Activated CD8-positive, alpha-beta memory T cell treated with anti-CD3 and anti-CD28 coated beads, Interleukin-2, amount 10 ng/mL, durations not matched to agents 7 days and 5 days (primary cell): ENCODE results near the gene EML4. TPM values are rescaled to one million over a fixed set of nuclear protein-coding genes. Genes with fewer than 3 reads are reported as not detected.

ENCODE experiments used
- ATAC-seq: fragments of 150-1000 bp; cut with Tn5 transposase; one replicate; pipeline ENCODE4 v1.10.0; 2021; ENCODE audit warnings: moderate library complexity
- CTCF ChIA-PET: fragments of 350-600 bp; sonication (Branson Sonifier 250); formaldehyde crosslinking; loops from one replicate; lab custom pipeline; 2021; ENCODE audit warnings: antibody characterized with exemption; lab: Charles Lee
- DNase-seq: peaks from one replicate; pipeline ENCODE4 v3.0.0-alpha.2; 2020
- H3K27ac Mint-ChIP-seq: one replicate; pipeline ENCODE4 v1.8.0; 2021; ENCODE audit warnings: mild to moderate bottlenecking, mixed read lengths
- H3K27me3 Mint-ChIP-seq: one replicate; pipeline ENCODE4 v1.8.0; 2021; ENCODE audit warnings: mixed read lengths
- H3K36me3 Mint-ChIP-seq: one replicate; pipeline ENCODE4 v1.8.0; 2021; ENCODE audit warnings: mild to moderate bottlenecking, mixed read lengths
- H3K4me1 Mint-ChIP-seq: one replicate; pipeline ENCODE4 v1.8.0; 2021; ENCODE audit warnings: mixed read lengths
- H3K4me3 Mint-ChIP-seq: one replicate; pipeline ENCODE4 v1.8.0; 2021; ENCODE audit warnings: mild to moderate bottlenecking, moderate library complexity, mixed read lengths
- H3K9me3 Mint-ChIP-seq: one replicate; pipeline ENCODE4 v1.8.0; 2022; ENCODE audit warnings: low read depth, mixed read lengths
- total RNA-seq, 2 experiments: library from RNA; stranded (reverse); gene quantifications; one replicate each; pipeline ENCODE4 v1.2.3, GENCODE V29; 2021

Gene EML4
- total RNA-seq, 2 experiments from 2014 or later, result 73.4 to 110 TPM

- CTCF ChIA-PET, result no interaction called here
- ATAC-seq (no peak), DNase-seq (no peak)
- Mint-ChIP-seq H3K4me3 (no peak overlapping the region), H3K4me1 (peaks cover 24% of the 10 kb centered on the region), H3K36me3 (no peaks in the 10 kb centered on the region), H3K9me3 (no peaks in the 10 kb centered on the region), H3K27ac (no peak overlapping the region), H3K27me3 (no peaks in the 10 kb centered on the region)
These were observed 61.7 kb downstream of the EML4 start for GRCh38 chr2:42230891-42231290.

GRCh38 chr2:42232024-42232423 is 62.9 kb downstream of the EML4 start:
- no peak for ATAC-seq

GRCh38 chr2:42233976-42234441 is 64.9 kb downstream of the EML4 start:
- Mint-ChIP-seq H3K36me3 (no peaks in the 10 kb centered on the region), H3K27ac (no peak overlapping the region), H3K27me3 (no peaks in the 10 kb centered on the region), H3K9me3 (no peaks in the 10 kb centered on the region), H3K4me3 (no peak overlapping the region), H3K4me1 (peaks cover 31% of the 10 kb centered on the region)
- ATAC-seq (no peak), DNase-seq (no peak)
- CTCF ChIA-PET, result interaction anchor here (1.2 kb wide), 1 partner anchor 144 kb away, joined by 3 read pairs; no protein-coding TSS in a partner anchor

More at GRCh38 chr2:42232024-42232423, 62.9 kb downstream of the EML4 start:
- Mint-ChIP-seq H3K4me3 (no peak overlapping the region), H3K36me3 (no peaks in the 10 kb centered on the region), H3K27ac (no peak overlapping the region), H3K4me1 (peaks cover 25% of the 10 kb centered on the region), H3K9me3 (no peaks in the 10 kb centered on the region), H3K27me3 (no peaks in the 10 kb centered on the region)
- DNase-seq, result no peak
- CTCF ChIA-PET, result no interaction called here

- ATAC-seq (no peak), DNase-seq (no peak)
- H3K4me1 Mint-ChIP-seq, result peaks cover 24% of the 10 kb centered on the region
- no peak overlapping the region for H3K4me3 Mint-ChIP-seq
- H3K27ac Mint-ChIP-seq, result no peak overlapping the region
- H3K9me3 Mint-ChIP-seq, result no peaks in the 10 kb centered on the region
- H3K27me3 Mint-ChIP-seq, result no peaks in the 10 kb centered on the region
- no peaks in the 10 kb centered on the region for H3K36me3 Mint-ChIP-seq
- CTCF ChIA-PET, result interaction anchor here (1.2 kb wide), 1 partner anchor 383 kb away, joined by 3 read pairs; no protein-coding TSS in a partner anchor
These were observed 67.8 kb downstream of the EML4 start for GRCh38 chr2:42236911-42237310.

GRCh38 chr2:42238644-42239288 is 69.6 kb downstream of the EML4 start:
- Mint-ChIP-seq H3K27ac (no peak overlapping the region), H3K27me3 (no peaks in the 10 kb centered on the region), H3K4me1 (peaks cover 27% of the 10 kb centered on the region), H3K36me3 (no peaks in the 10 kb centered on the region), H3K4me3 (no peak overlapping the region), H3K9me3 (no peaks in the 10 kb centered on the region)
- peak; percentile 67 for ATAC-seq
- peak; percentile 50 for DNase-seq
- CTCF ChIA-PET, result interaction anchor here (0.6 to 1.9 kb wide), 10 partner anchors 9 to 538 kb away, joined by 3 to 7 read pairs (median 4); no protein-coding TSS in a partner anchor

GRCh38 chr2:42239289-42239661 is 70.1 kb downstream of the EML4 start:
- no peaks in the 10 kb centered on the region for H3K9me3 Mint-ChIP-seq
- H3K36me3 Mint-ChIP-seq, result no peaks in the 10 kb centered on the region
- CTCF ChIA-PET, result interaction anchor here (0.8 to 1.9 kb wide), 5 partner anchors 10 to 143 kb away, joined by 3 to 7 read pairs (median 5); no protein-coding TSS in a partner anchor
- peaks cover 27% of the 10 kb centered on the region for H3K4me1 Mint-ChIP-seq
- H3K27ac Mint-ChIP-seq, result no peak overlapping the region
- H3K27me3 Mint-ChIP-seq, result no peaks in the 10 kb centered on the region
- ATAC-seq (no peak), DNase-seq (no peak)
- H3K4me3 Mint-ChIP-seq, result no peak overlapping the region

- peaks cover 2% of the 10 kb centered on the region for H3K36me3 Mint-ChIP-seq
- H3K27ac Mint-ChIP-seq, result no peak overlapping the region
- H3K4me1 Mint-ChIP-seq, result peaks cover 27% of the 10 kb centered on the region
- DNase-seq (no peak), ATAC-seq (no peak)
- no peaks in the 10 kb centered on the region for H3K9me3 Mint-ChIP-seq
- no peak overlapping the region for H3K4me3 Mint-ChIP-seq
- no peaks in the 10 kb centered on the region for H3K27me3 Mint-ChIP-seq
- CTCF ChIA-PET, result interaction anchor here (0.6 to 3.4 kb wide), 6 partner anchors 10 to 144 kb away, joined by 3 to 19 read pairs (median 5); no protein-coding TSS in a partner anchor
These were observed 70.7 kb downstream of the EML4 start for GRCh38 chr2:42239811-42240210.

GRCh38 chr2:42241517-42241916 is 72.4 kb downstream of the EML4 start:
- CTCF ChIA-PET, result interaction anchor here (0.6 to 3.4 kb wide), 2 partner anchors 146 to 228 kb away, joined by 3 to 19 read pairs; no protein-coding TSS in a partner anchor
- Mint-ChIP-seq H3K9me3 (no peaks in the 10 kb centered on the region), H3K4me3 (no peak overlapping the region), H3K27ac (no peak overlapping the region), H3K4me1 (peaks cover 20% of the 10 kb centered on the region), H3K36me3 (peaks cover 15% of the 10 kb centered on the region), H3K27me3 (no peaks in the 10 kb centered on the region)
- ATAC-seq, result no peak
- DNase-seq, result no peak

GRCh38 chr2:42243297-42243696 is 74.1 kb downstream of the EML4 start:
- H3K4me1 Mint-ChIP-seq, result peaks cover 16% of the 10 kb centered on the region
- no peaks in the 10 kb centered on the region for H3K27me3 Mint-ChIP-seq
- H3K36me3 Mint-ChIP-seq, result peaks cover 23% of the 10 kb centered on the region
- H3K4me3 Mint-ChIP-seq, result no peak overlapping the region
- H3K9me3 Mint-ChIP-seq, result no peaks in the 10 kb centered on the region
- CTCF ChIA-PET, result interaction anchor here (0.9 to 3.4 kb wide), 3 partner anchors 9 to 154 kb away, joined by 3 to 19 read pairs (median 4); no protein-coding TSS in a partner anchor
- H3K27ac Mint-ChIP-seq, result no peak overlapping the region
- no peak for ATAC-seq
- no peak for DNase-seq

GRCh38 chr2:42244520-42244919 is 75.4 kb downstream of the EML4 start:
- Mint-ChIP-seq H3K27me3 (no peaks in the 10 kb centered on the region), H3K27ac (no peak overlapping the region), H3K9me3 (no peaks in the 10 kb centered on the region), H3K36me3 (peaks cover 25% of the 10 kb centered on the region), H3K4me3 (no peak overlapping the region), H3K4me1 (peaks cover 12% of the 10 kb centered on the region)
- DNase-seq, result no peak
- ATAC-seq, result no peak
- CTCF ChIA-PET, result interaction anchor here (1.3 kb wide), 1 partner anchor 153 kb away, joined by 3 read pairs; no protein-coding TSS in a partner anchor

- no peaks in the 10 kb centered on the region for H3K27me3 Mint-ChIP-seq
- no peak overlapping the region for H3K4me3 Mint-ChIP-seq
- H3K27ac Mint-ChIP-seq, result no peak overlapping the region
- H3K9me3 Mint-ChIP-seq, result no peaks in the 10 kb centered on the region
- DNase-seq (no peak), ATAC-seq (no peak)
- CTCF ChIA-PET, result interaction anchor here (1.6 kb wide), 1 partner anchor 158 kb away, joined by 4 read pairs; no protein-coding TSS in a partner anchor
- H3K36me3 Mint-ChIP-seq, result peaks cover 29% of the 10 kb centered on the region
- peaks cover 17% of the 10 kb centered on the region for H3K4me1 Mint-ChIP-seq
These were observed 76.2 kb downstream of the EML4 start for GRCh38 chr2:42245396-42245795.

- Mint-ChIP-seq H3K4me3 (no peak overlapping the region), H3K27me3 (no peaks in the 10 kb centered on the region), H3K36me3 (peaks cover 32% of the 10 kb centered on the region), H3K27ac (no peak overlapping the region), H3K4me1 (peaks cover 20% of the 10 kb centered on the region), H3K9me3 (no peaks in the 10 kb centered on the region)
- no peak for DNase-seq
- CTCF ChIA-PET, result interaction anchor here (1.6 kb wide), 1 partner anchor 159 kb away, joined by 4 read pairs; no protein-coding TSS in a partner anchor
- no peak for ATAC-seq
These were observed 77.4 kb downstream of the EML4 start for GRCh38 chr2:42246562-42246961.

- H3K9me3 Mint-ChIP-seq, result no peaks in the 10 kb centered on the region
- H3K27me3 Mint-ChIP-seq, result no peaks in the 10 kb centered on the region
- CTCF ChIA-PET, result no interaction called here
- peaks cover 50% of the 10 kb centered on the region for H3K36me3 Mint-ChIP-seq
- DNase-seq (no peak), ATAC-seq (no peak)
- H3K4me1 Mint-ChIP-seq, result peaks cover 25% of the 10 kb centered on the region
- H3K4me3 Mint-ChIP-seq, result no peak overlapping the region
- H3K27ac Mint-ChIP-seq, result no peak overlapping the region
These were observed 79.7 kb downstream of the EML4 start for GRCh38 chr2:42248846-42249245.
